Lower leg skin (tissue), 4 donors: ENCODE data around the gene ANKS1A. TPM values are rescaled to one million over a fixed set of nuclear protein-coding genes. Genes with fewer than 3 reads are reported as not detected.

ENCODE experiments used
- DNase-seq, 2 donors: peaks; one replicate each; pipeline ENCODE4 v3.0.0-alpha.2; 2019; ENCODE audit warnings: low spot score in 2 of 2
- H3K4me3 ChIP-seq: fragments of 200-600 bp; sonication (generic); 2 replicates; pipeline ENCODE4 v1.5.1; 2017; ENCODE audit warnings: mild to moderate bottlenecking, low read depth; ENCODE audit not compliant: poor library complexity, severe bottlenecking
- POLR2A ChIP-seq, 2 donors: fragments of 450-650 bp; IDR thresholded peaks; one replicate each; pipeline ENCODE4 v1.6.1; 2016 to 2017; ENCODE audit warnings: antibody characterized with exemption in 2 of 2, mild to moderate bottlenecking in 1 of 2, moderate library complexity in 1 of 2
- WGBS, 2 donors: methylation state at CpG; one replicate each; pipeline ENCODE4 v1.1.5; 2018; 5-methylcytosine and 5-hydroxymethylcytosine counted together
- intact Hi-C: fragments of 100-400 bp; cut with DNase I; formaldehyde crosslinking; loops from one replicate; pipeline ENCODE4 v1.15.0; 2023; ENCODE audit warnings: low total_unique reads
- total RNA-seq, 4 donors: library from RNA; depleted of rRNA; stranded (reverse); fragments of >200 nt; gene quantifications; one replicate each; pipeline ENCODE4 v1.1.0, GENCODE V29; 2016
- TF ChIP-seq, protein P1 (sequence below), 3 donors: fragments of 450-650 bp; IDR thresholded peaks; one replicate each; pipeline ENCODE4 v1.5.1; 2016; ENCODE audit warnings: antibody characterized with exemption in 3 of 3, mild to moderate bottlenecking in 3 of 3, moderate library complexity in 2 of 3

ANKS1A gene
- total RNA-seq, 4 donors from 2014 or later, result 22.9 to 27.8 (median 25.3) TPM

GRCh38 chr6:35059596-35060345 is 170.7 kb downstream of the ANKS1A start:
- intact Hi-C loops, result no loop called here
- no peak for TF ChIP-seq POLR2A (IDR thresholded peaks at IDR 0.05)
- TF ChIP-seq, protein P1, sequence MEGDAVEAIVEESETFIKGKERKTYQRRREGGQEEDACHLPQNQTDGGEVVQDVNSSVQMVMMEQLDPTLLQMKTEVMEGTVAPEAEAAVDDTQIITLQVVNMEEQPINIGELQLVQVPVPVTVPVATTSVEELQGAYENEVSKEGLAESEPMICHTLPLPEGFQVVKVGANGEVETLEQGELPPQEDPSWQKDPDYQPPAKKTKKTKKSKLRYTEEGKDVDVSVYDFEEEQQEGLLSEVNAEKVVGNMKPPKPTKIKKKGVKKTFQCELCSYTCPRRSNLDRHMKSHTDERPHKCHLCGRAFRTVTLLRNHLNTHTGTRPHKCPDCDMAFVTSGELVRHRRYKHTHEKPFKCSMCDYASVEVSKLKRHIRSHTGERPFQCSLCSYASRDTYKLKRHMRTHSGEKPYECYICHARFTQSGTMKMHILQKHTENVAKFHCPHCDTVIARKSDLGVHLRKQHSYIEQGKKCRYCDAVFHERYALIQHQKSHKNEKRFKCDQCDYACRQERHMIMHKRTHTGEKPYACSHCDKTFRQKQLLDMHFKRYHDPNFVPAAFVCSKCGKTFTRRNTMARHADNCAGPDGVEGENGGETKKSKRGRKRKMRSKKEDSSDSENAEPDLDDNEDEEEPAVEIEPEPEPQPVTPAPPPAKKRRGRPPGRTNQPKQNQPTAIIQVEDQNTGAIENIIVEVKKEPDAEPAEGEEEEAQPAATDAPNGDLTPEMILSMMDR (IDR thresholded peaks at IDR 0.05), result no peak
- 84 to 88% methylated on average over 21 of the region's 21 CpGs for WGBS, 2 donors
- no peak overlapping the region for H3K4me3 ChIP-seq
- DNase-seq, result no peak

DNA sequence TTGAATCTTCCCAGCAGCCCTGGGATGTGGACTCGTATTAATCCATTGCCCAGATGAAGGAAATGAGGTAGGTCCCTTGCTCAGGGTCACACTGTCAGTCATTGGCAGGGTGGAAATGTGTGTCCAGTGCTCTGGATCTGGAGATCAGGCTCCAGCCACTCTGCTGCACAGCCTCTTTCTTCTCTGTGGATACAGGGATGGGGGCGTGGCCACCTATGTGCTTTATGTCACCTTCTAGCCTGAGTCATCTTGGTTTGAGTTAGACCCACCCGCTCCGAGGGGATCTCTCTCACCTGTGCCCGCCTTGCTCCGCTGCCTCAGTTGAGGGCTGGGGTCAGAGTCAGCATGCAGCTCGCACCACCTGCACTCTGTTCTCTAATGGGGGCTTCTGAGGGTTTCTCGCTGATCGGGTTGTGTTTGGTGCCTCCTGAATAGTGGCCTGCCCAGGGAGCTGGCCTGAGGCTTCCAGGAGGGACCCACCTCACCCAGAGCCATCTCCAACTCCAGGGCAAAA is 172.1 kb downstream of the ANKS1A start:
- DNase-seq, result no peak
- no peak overlapping the region for H3K4me3 ChIP-seq
- intact Hi-C loops, result no loop called here
- 93 to 95% methylated on average over 9 of the region's 9 CpGs for WGBS, 2 donors
- TF ChIP-seq POLR2A (IDR thresholded peaks at IDR 0.05), result no peak
- TF ChIP-seq, protein P1 (IDR thresholded peaks at IDR 0.05), result no peak

- TF ChIP-seq, protein P1 (IDR thresholded peaks at IDR 0.05), result no peak
- no peak for TF ChIP-seq POLR2A (IDR thresholded peaks at IDR 0.05)
- H3K4me3 ChIP-seq, result no peak overlapping the region
- no peak for DNase-seq
- WGBS, 2 donors, result 89 to 92% methylated on average over 16 of the region's 16 CpGs
- intact Hi-C loops, result no loop called here
Observed at GRCh38 chr6:35061651-35062410, 172.8 kb downstream of the ANKS1A start.

- H3K4me3 ChIP-seq, result no peak overlapping the region
- no peak for TF ChIP-seq POLR2A (IDR thresholded peaks at IDR 0.05)
- TF ChIP-seq, protein P1 (IDR thresholded peaks at IDR 0.05), result no peak
- intact Hi-C loops, result no loop called here
- 79 to 83% methylated on average over 14 of the region's 14 CpGs for WGBS, 2 donors
- DNase-seq, result no peak
Observed at GRCh38 chr6:35062676-35063574, 173.9 kb downstream of the ANKS1A start.

DNA sequence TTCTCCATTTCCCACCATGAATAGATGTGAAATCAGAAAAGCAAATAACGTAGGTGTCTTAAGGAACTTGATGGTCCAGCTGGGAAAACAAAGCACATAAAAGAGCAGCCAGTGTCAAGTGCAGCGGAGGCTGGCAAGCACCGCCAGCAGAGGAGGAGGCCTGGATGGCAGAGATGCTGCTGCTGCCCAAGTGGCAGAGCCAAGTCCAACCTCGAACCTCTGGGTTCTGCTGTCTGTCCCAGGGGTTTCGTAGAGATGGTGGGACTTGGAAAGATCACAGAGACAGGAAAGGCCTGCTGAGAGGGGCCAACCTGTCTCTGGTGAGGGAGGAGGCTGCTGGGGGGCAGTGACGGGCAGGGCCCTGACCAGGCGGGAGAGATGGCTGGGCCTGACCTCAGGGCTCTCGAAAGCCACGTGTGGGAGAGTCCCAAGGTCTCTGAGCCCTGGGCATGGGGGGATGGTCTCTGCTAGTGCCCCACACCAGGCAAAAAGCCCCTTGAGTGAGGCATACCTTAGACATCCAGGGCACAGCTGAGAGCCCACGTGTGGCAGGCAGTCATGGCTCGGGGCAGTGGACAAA is 174.7 kb downstream of the ANKS1A start:
- no peak overlapping the region for H3K4me3 ChIP-seq
- WGBS, 2 donors, result 77 to 78% methylated on average over 11 of the region's 11 CpGs
- no peak for DNase-seq
- intact Hi-C loops, result no loop called here
- TF ChIP-seq, protein P1 (IDR thresholded peaks at IDR 0.05), result no peak
- TF ChIP-seq POLR2A (IDR thresholded peaks at IDR 0.05), result no peak
